IMR-90 (cell line): ENCODE data around the gene AGBL5. TPM values are rescaled to one million over a fixed set of nuclear protein-coding genes. Genes with fewer than 3 reads are reported as not detected.

Source experiments
- ATAC-seq: fragments of 200-7000 bp; cut with Tn5 transposase; 2 replicates; pipeline ENCODE4 v1.9.1; 2020; ENCODE audit warnings: low read depth, mild to moderate bottlenecking, moderate library complexity
- BruUV-seq: library from RNA; stranded (reverse); fragments of 400-500 nt; replicated peaks from 2 replicates; lab custom pipeline; 2021; lab: Mats Ljungman, UMichigan
- CTCF ChIA-PET: fragments of 300-600 bp; formaldehyde crosslinking; extraction: SDS; loops from one replicate; lab custom pipeline; 2021; ENCODE audit warnings: antibody characterized with exemption; lab: Yijun Ruan, JAX
- POLR2A ChIA-PET: fragments of 300-600 bp; sonication (Branson Sonifier 250); formaldehyde crosslinking; loops from one replicate; lab custom pipeline; 2022; ENCODE audit warnings: antibody characterized with exemption; ENCODE audit not compliant: unreplicated experiment; lab: Charles Lee
- DNase-seq: peaks from one replicate; pipeline ENCODE4 v3.0.0; 2013
- H2AFZ ChIP-seq: replicated peaks from 2 replicates; pipeline ENCODE3; 2013; ENCODE audit warnings: low read length, mild to moderate bottlenecking; ENCODE audit not compliant: poor library complexity
- H2AK5ac ChIP-seq: 2 replicates; pipeline ENCODE4 v1.6.1; 2013; ENCODE audit warnings: low read depth, low read length, inconsistent platforms
- H2AK9ac ChIP-seq: replicated peaks from 2 replicates; pipeline ENCODE3; 2013; ENCODE audit warnings: mild to moderate bottlenecking, low read depth, low read length, moderate library complexity; ENCODE audit not compliant: poor library complexity
- H2BK120ac ChIP-seq: 2 replicates; pipeline ENCODE4 v1.6.1; 2013; ENCODE audit warnings: low read depth, low read length, inconsistent platforms
- H2BK15ac ChIP-seq: 3 replicates; pipeline ENCODE4 v1.6.1; 2013; ENCODE audit warnings: low read depth, low read length, inconsistent platforms
- H2BK20ac ChIP-seq: 2 replicates; pipeline ENCODE4 v1.6.1; 2013; ENCODE audit warnings: low read depth, mild to moderate bottlenecking, inconsistent platforms, low read length, moderate library complexity
- H2BK5ac ChIP-seq: 2 replicates; pipeline ENCODE4 v1.6.1; 2013; ENCODE audit warnings: mild to moderate bottlenecking, low read depth, low read length, inconsistent platforms; ENCODE audit not compliant: poor library complexity, severe bottlenecking
- H3K14ac ChIP-seq: replicated peaks from 2 replicates; pipeline ENCODE4 v1.6.1; 2013; ENCODE audit warnings: low read depth, low read length, inconsistent platforms
- H3K18ac ChIP-seq: 2 replicates; pipeline ENCODE4 v1.6.1; 2013; ENCODE audit warnings: low read depth, low read length, control low read depth
- H3K23ac ChIP-seq: 2 replicates; pipeline ENCODE4 v1.6.1; 2013; ENCODE audit warnings: low read depth, low read length, inconsistent platforms
- H3K27ac ChIP-seq: 2 replicates; pipeline ENCODE4 v1.5.1; 2013; ENCODE audit warnings: mild to moderate bottlenecking, control low read depth, low read length; ENCODE audit not compliant: insufficient read depth
- H3K27me3 ChIP-seq: 2 replicates; pipeline ENCODE4 v1.6.1; 2013; ENCODE audit warnings: low read length; ENCODE audit not compliant: control insufficient read depth, insufficient read depth
- H3K36me3 ChIP-seq: 2 replicates; pipeline ENCODE4 v1.6.1; 2013; ENCODE audit warnings: low read length, mixed read lengths; ENCODE audit not compliant: control insufficient read depth, insufficient read depth
- H3K4ac ChIP-seq: 2 replicates; pipeline ENCODE4 v1.6.1; 2013; ENCODE audit warnings: low read depth, low read length, inconsistent platforms
- H3K4me1 ChIP-seq: 2 replicates; pipeline ENCODE4 v1.6.1; 2013; ENCODE audit warnings: low read length, mixed read lengths; ENCODE audit not compliant: control insufficient read depth, insufficient read depth
- H3K4me2 ChIP-seq: 2 replicates; pipeline ENCODE4 v1.6.1; 2013; ENCODE audit warnings: low read depth, mild to moderate bottlenecking, control low read depth, low read length, moderate library complexity
- H3K4me3 ChIP-seq: 2 replicates; pipeline ENCODE4 v1.5.1; 2013; ENCODE audit warnings: low read depth, mild to moderate bottlenecking, control low read depth, low read length, moderate library complexity; ENCODE audit not compliant: insufficient read depth
- H3K56ac ChIP-seq: 2 replicates; pipeline ENCODE4 v1.6.1; 2013; ENCODE audit warnings: low read length, inconsistent platforms; ENCODE audit not compliant: insufficient read depth; ENCODE audit errors: extremely low read depth
- H3K79me1 ChIP-seq, 2 experiments: 2 replicates each; pipeline ENCODE4 v1.6.1; 2013; ENCODE audit warnings: low read length in 2 of 2, inconsistent platforms in 1 of 2, low read depth in 1 of 2
- H3K9ac ChIP-seq: 2 replicates; pipeline ENCODE4 v1.6.1; 2013; ENCODE audit warnings: low read depth, low read length, control low read depth
- H3K9me1 ChIP-seq: 2 replicates; pipeline ENCODE4 v1.6.1; 2013; ENCODE audit warnings: low read length, inconsistent platforms; ENCODE audit not compliant: insufficient read depth
- H3K9me3 ChIP-seq: 2 replicates; pipeline ENCODE4 v1.6.1; 2013; ENCODE audit warnings: low read length; ENCODE audit not compliant: control insufficient read depth, insufficient read depth
- H4K20me1 ChIP-seq: 2 replicates; pipeline ENCODE4 v1.6.1; 2013; ENCODE audit warnings: low read length, inconsistent platforms; ENCODE audit not compliant: insufficient read depth
- H4K5ac ChIP-seq: 2 replicates; pipeline ENCODE4 v1.6.1; 2013; ENCODE audit warnings: mild to moderate bottlenecking, low read depth, low read length, control low read depth
- H4K8ac ChIP-seq, 2 experiments: 2 replicates each; pipeline ENCODE4 v1.6.1; 2013; ENCODE audit warnings: low read depth in 2 of 2, low read length in 2 of 2, control low read depth in 1 of 2, inconsistent platforms in 1 of 2
- H4K91ac ChIP-seq: 2 replicates; pipeline ENCODE4 v1.6.1; 2013; ENCODE audit warnings: low read depth, low read length, inconsistent platforms; ENCODE audit not compliant: insufficient read depth
- MAFK ChIP-seq: IDR thresholded peaks from 2 replicates; pipeline ENCODE4 v1.6.1; 2012; ENCODE audit warnings: low read depth, low read length, improper control_type of control experiment
- RAD21 ChIP-seq: IDR thresholded peaks from 2 replicates; pipeline ENCODE4 v1.6.1; 2012; ENCODE audit warnings: low read length, improper control_type of control experiment
- SMC3 ChIP-seq: fragments of 150-350 bp; IDR thresholded peaks from 2 replicates; pipeline ENCODE4 v1.6.1; 2016; ENCODE audit warnings: low read depth, mild to moderate bottlenecking, antibody characterized with exemption, low read length, moderate library complexity
- WGBS, 2 experiments: methylation state at CpG; one replicate each; pipeline versions ENCODE4 v1.1.5 to v1.1.7; 2013; ENCODE audit warnings: missing lambda C conversion rate in 2 of 2; ENCODE audit not compliant: insufficient read length in 1 of 2; ENCODE audit errors: extremely low coverage in 2 of 2; 5-methylcytosine and 5-hydroxymethylcytosine counted together
- dilution Hi-C: fragments of 300-500 bp; cut with HindIII; formaldehyde crosslinking; loops from one replicate; pipeline ENCODE4 v1.14.3; 2018; ENCODE audit warnings: low sequenced_read_pairs; ENCODE audit not compliant: unreplicated experiment
- in situ Hi-C: fragments of 300-500 bp; cut with MboI; formaldehyde crosslinking; loops from 3 replicates; pipeline ENCODE4 v1.14.3; 2019; ENCODE audit warnings: low sequenced_read_pairs, inconsistent platforms, mixed read lengths
- intact Hi-C: fragments of 100-400 bp; cut with micrococcal nuclease; formaldehyde crosslinking; loops from 2 replicates; pipeline ENCODE4 v1.10.0; 2022
- polyA plus RNA-seq, 3 experiments: library from polyadenylated mRNA; depleted of rRNA; stranded (reverse); fragments of >200 nt; gene quantifications; 2 replicates each; pipeline ENCODE4 v1.2.3, GENCODE V29; 2012; ENCODE audit warnings: low replicate concordance in 1 of 3
- total RNA-seq: library from RNA; depleted of rRNA; stranded (reverse); fragments of >200 nt; gene quantifications from 2 replicates; pipeline ENCODE4 v1.2.3, GENCODE V29; 2012

The AGBL5 gene
- total and polyA plus RNA-seq, 2 of the 4 experiments (the other 2 are of a cell fraction), result 19.0 to 26.2 TPM

GRCh38 chr2:27018142-27018541 is 33.3 kb upstream of the AGBL5 start:
- BruUV-seq, result no TSS peak
- no peak overlapping the region for H4K8ac ChIP-seq
- no peak overlapping the region for H3K14ac ChIP-seq
- no peak overlapping the region for H3K4ac ChIP-seq
- no peak overlapping the region for H2BK120ac ChIP-seq
- no peak overlapping the region for H3K9ac ChIP-seq
- H3K27me3 ChIP-seq, result no peaks in the 10 kb centered on the region
- H2AFZ ChIP-seq, result no peak overlapping the region
- DNase-seq, result no peak
- no peak overlapping the region for H3K18ac ChIP-seq
- 80% methylated on average over 1 of the region's 3 CpGs; no CpG with 5 or more reads in 1 of the 2 experiments for WGBS, 2 experiments
- dilution Hi-C loops, result no loop called here
- no peak for ATAC-seq
- H3K23ac ChIP-seq, result no peak overlapping the region
- no peak for TF ChIP-seq SMC3
- TF ChIP-seq MAFK, result no peak
- TF ChIP-seq RAD21, result no peak
- peaks cover 6% of the 10 kb centered on the region for H3K36me3 ChIP-seq
- H2BK20ac ChIP-seq, result no peak overlapping the region
- peaks cover 18% of the 10 kb centered on the region for H3K4me1 ChIP-seq
- no peak overlapping the region for H2AK9ac ChIP-seq
- H3K9me1 ChIP-seq, result peaks cover 23% of the 10 kb centered on the region
- H4K5ac ChIP-seq, result no peak overlapping the region
- no peaks in the 10 kb centered on the region for H3K9me3 ChIP-seq
- H3K56ac ChIP-seq, result no peak overlapping the region
- H4K91ac ChIP-seq, result no peak overlapping the region
- no peak overlapping the region for H3K4me2 ChIP-seq
- no peak overlapping the region for H3K4me3 ChIP-seq
- no peak overlapping the region for H3K27ac ChIP-seq
- CTCF ChIA-PET, result interaction anchor here (4.7 kb wide), 1 partner anchor 57 kb away, joined by 37 read pairs; no protein-coding TSS in a partner anchor
- in situ Hi-C loops, result no loop called here
- H4K20me1 ChIP-seq, result peaks cover 8% of the 10 kb centered on the region
- peaks cover 2 to 14% of the 10 kb centered on the region in 2 experiments; a peak in 1 of 4 replicates for H3K79me1 ChIP-seq
- POLR2A ChIA-PET, result no interaction called here
- no peak overlapping the region for H2AK5ac ChIP-seq
- intact Hi-C loops, result loop anchor here (5.0 kb wide), 1 partner anchor 411 kb away; no protein-coding TSS in a partner anchor
- no peak overlapping the region for H2BK5ac ChIP-seq
- H2BK15ac ChIP-seq, result no peak overlapping the region
